Mesendoderm (in vitro differentiated cells): Measurements from ENCODE around the gene QSOX1.

Experiments used
- DNase-seq: peaks from one replicate; pipeline ENCODE4 v3.0.0; 2013
- H2AK5ac ChIP-seq: 2 replicates; pipeline ENCODE4 v1.6.1; 2013; ENCODE audit warnings: low read length, inconsistent platforms
- H2BK120ac ChIP-seq: 2 replicates; pipeline ENCODE4 v1.6.1; 2013; ENCODE audit warnings: low read depth, mild to moderate bottlenecking, low read length, moderate library complexity, mixed read lengths
- H2BK15ac ChIP-seq: replicated peaks from 2 replicates; pipeline ENCODE4 v1.6.1; 2013; ENCODE audit warnings: low read depth, mild to moderate bottlenecking, moderate library complexity
- H2BK5ac ChIP-seq: 2 replicates; pipeline ENCODE4 v1.6.1; 2013; ENCODE audit warnings: low read length, inconsistent platforms
- H3K18ac ChIP-seq: 2 replicates; pipeline ENCODE4 v1.6.1; 2013; ENCODE audit warnings: mild to moderate bottlenecking, low read length, mixed read lengths
- H3K23ac ChIP-seq: one replicate; pipeline ENCODE4 v1.6.1; 2013; ENCODE audit warnings: low read length
- H3K27ac ChIP-seq: 2 replicates; pipeline ENCODE4 v1.5.1; 2013; ENCODE audit warnings: low read depth, mild to moderate bottlenecking, inconsistent platforms, low read length, moderate library complexity
- H3K27me3 ChIP-seq: 2 replicates; pipeline ENCODE4 v1.6.1; 2013; ENCODE audit warnings: low read length, control low read depth, mild to moderate bottlenecking, inconsistent platforms; ENCODE audit not compliant: insufficient read depth, poor library complexity
- H3K36me3 ChIP-seq: 2 replicates; pipeline ENCODE4 v1.6.1; 2013; ENCODE audit warnings: low read length, inconsistent platforms; ENCODE audit not compliant: control insufficient read depth, insufficient read depth
- H3K4ac ChIP-seq: one replicate; pipeline ENCODE4 v1.6.1; 2013; ENCODE audit warnings: low read depth, mild to moderate bottlenecking, low read length, moderate library complexity
- H3K4me1 ChIP-seq: 2 replicates; pipeline ENCODE4 v1.6.1; 2013; ENCODE audit warnings: low read depth, low read length, inconsistent platforms; ENCODE audit not compliant: control insufficient read depth
- H3K4me2 ChIP-seq: 2 replicates; pipeline ENCODE4 v1.6.1; 2013; ENCODE audit warnings: low read length
- H3K4me3 ChIP-seq: 2 replicates; pipeline ENCODE4 v1.5.1; 2013; ENCODE audit warnings: mild to moderate bottlenecking, low read length
- H3K56ac ChIP-seq: one replicate; pipeline ENCODE4 v1.6.1; 2013; ENCODE audit warnings: low read length
- H3K79me1 ChIP-seq: 2 replicates; pipeline ENCODE4 v1.6.1; 2013; ENCODE audit warnings: low read length, inconsistent platforms
- H3K79me2 ChIP-seq: 2 replicates; pipeline ENCODE4 v1.6.1; 2013; ENCODE audit warnings: mild to moderate bottlenecking, low read length; ENCODE audit not compliant: control insufficient read depth, insufficient read depth
- H3K9ac ChIP-seq: 2 replicates; pipeline ENCODE4 v1.6.1; 2013; ENCODE audit warnings: low read length, inconsistent platforms
- H4K5ac ChIP-seq: one replicate; pipeline ENCODE4 v1.6.1; 2013; ENCODE audit warnings: low read length
- H4K8ac ChIP-seq: one replicate; pipeline ENCODE4 v1.6.1; 2013; ENCODE audit warnings: low read depth, mild to moderate bottlenecking, control low read depth, low read length, moderate library complexity
- WGBS: extraction: QIAGEN DNeasy Blood & Tissue Kit; methylation state at CpG from one replicate; pipeline ENCODE4 v1.1.7; 2013; ENCODE audit warnings: low lambda C conversion rate, missing lambda C conversion rate; ENCODE audit not compliant: insufficient coverage; ENCODE audit errors: extremely low coverage; 5-methylcytosine and 5-hydroxymethylcytosine counted together

The QSOX1 gene

DNA sequence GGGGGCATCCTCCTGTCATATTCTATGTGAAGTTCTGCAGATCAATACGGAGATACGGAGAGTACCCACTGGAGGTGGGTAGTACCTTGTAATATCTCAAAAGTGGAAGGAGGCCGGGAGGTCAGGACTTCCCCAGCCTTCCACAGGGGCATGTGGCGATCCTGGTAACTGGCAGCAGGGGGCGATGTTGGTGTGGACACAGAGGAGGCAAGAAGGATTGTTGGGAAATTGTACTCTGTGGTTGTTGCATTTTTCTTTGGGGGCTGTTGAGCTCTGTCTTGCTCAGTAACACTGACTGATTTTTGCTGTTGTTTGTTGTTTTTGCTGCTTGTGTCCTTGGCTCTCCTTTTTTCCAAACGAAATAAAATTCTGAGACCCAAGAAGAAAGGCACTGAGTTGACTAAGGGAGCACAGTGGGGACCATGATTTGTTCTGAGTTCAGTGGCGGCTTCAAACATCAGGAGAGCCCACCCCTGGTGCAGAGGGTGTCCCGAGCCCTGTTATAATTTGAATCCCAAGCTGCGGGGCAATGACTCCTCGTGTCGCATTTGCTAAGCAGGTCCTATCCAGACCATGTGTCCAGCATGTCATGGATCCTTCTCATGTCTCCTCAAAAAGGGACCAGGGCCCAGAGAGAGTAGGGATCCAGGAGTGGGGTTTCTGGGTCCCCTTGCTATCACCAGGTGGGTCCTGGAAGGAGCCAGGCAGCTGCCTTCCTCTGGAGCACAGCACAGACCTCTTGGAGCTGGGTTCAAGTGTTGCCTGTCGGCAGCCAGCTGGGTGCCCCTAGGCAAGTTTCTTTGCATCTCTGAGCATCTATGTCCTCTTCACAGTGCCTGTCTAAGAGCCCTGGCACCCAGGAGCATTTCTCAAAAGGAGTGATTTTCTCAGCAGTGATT, 98.2 kb downstream of the QSOX1 start:
- no peak overlapping the region for H3K4me3 ChIP-seq
- H3K27ac ChIP-seq = no peak overlapping the region
- H3K4me2 ChIP-seq = no peak overlapping the region
- H3K27me3 ChIP-seq = no peaks in the 10 kb centered on the region
- H2BK15ac ChIP-seq = no peak overlapping the region
- no peak overlapping the region for H2AK5ac ChIP-seq
- no peaks in the 10 kb centered on the region for H3K4me1 ChIP-seq
- H3K18ac ChIP-seq = no peak overlapping the region
- no peak overlapping the region for H3K23ac ChIP-seq
- no peaks in the 10 kb centered on the region for H3K79me2 ChIP-seq
- H4K8ac ChIP-seq = no peak overlapping the region
- no peak overlapping the region for H3K9ac ChIP-seq
- H2BK120ac ChIP-seq = no peak overlapping the region
- H3K4ac ChIP-seq = no peak overlapping the region
- H3K36me3 ChIP-seq = no peaks in the 10 kb centered on the region
- WGBS = no CpG with 5 or more reads among the region's 12 CpGs
- no peak overlapping the region for H3K56ac ChIP-seq
- H4K5ac ChIP-seq = no peak overlapping the region
- peak; percentile 79 for DNase-seq
- H2BK5ac ChIP-seq = no peak overlapping the region
- no peaks in the 10 kb centered on the region for H3K79me1 ChIP-seq
